Activated naive CD8-positive, alpha-beta T cell treated with anti-CD3 and anti-CD28 coated beads, Interleukin-2, amount 10 ng/mL, durations not matched to agents 7 days and 5 days (primary cell): ENCODE measurements around the gene RAB6B. TPM values are rescaled to one million over a fixed set of nuclear protein-coding genes. Genes with fewer than 3 reads are reported as not detected.

Experiments used
- ATAC-seq: fragments of 150-1000 bp; cut with Tn5 transposase; one replicate; pipeline ENCODE4 v1.10.0; 2021; ENCODE audit warnings: low read depth, moderate library complexity
- POLR2A ChIA-PET: fragments of 350-600 bp; sonication (Branson Sonifier 250); formaldehyde crosslinking; loops from one replicate; lab custom pipeline; 2021; ENCODE audit warnings: antibody characterized with exemption; lab: Charles Lee
- DNase-seq: peaks from one replicate; pipeline ENCODE4 v3.0.0; 2021
- H3K27ac Mint-ChIP-seq: one replicate; pipeline ENCODE4 v1.8.0; 2022; ENCODE audit warnings: mild to moderate bottlenecking, mixed read lengths
- H3K27me3 Mint-ChIP-seq: one replicate; pipeline ENCODE4 v1.8.0; 2022; ENCODE audit warnings: mild to moderate bottlenecking, moderate library complexity, mixed read lengths
- H3K36me3 Mint-ChIP-seq: one replicate; pipeline ENCODE4 v1.8.0; 2021; ENCODE audit warnings: mild to moderate bottlenecking, mixed read lengths
- H3K4me1 Mint-ChIP-seq: one replicate; pipeline ENCODE4 v1.8.0; 2021; ENCODE audit warnings: mixed read lengths
- H3K4me3 Mint-ChIP-seq: one replicate; pipeline ENCODE4 v1.8.0; 2022; ENCODE audit warnings: mild to moderate bottlenecking, moderate library complexity, mixed read lengths
- H3K9me3 Mint-ChIP-seq: one replicate; pipeline ENCODE4 v1.8.0; 2021; ENCODE audit warnings: mixed read lengths
- total RNA-seq, 2 experiments: library from RNA; stranded (reverse); gene quantifications; one replicate each; pipeline ENCODE4 v1.2.3, GENCODE V29; 2021

The RAB6B gene
- total RNA-seq, result under 1 TPM; 0.39 to 0.40 TPM

GRCh38 chr3:133895208-133896001, at the start of gene RAB6B:
TSS of gene RAB6B (minus strand) at chr3:133895882. CDS start at chr3:133895466, 416 bp downstream.
- H3K27me3 Mint-ChIP-seq, result peaks cover 77% of the 10 kb centered on the region
- no peak within 1 kb of the TSS for H3K27ac Mint-ChIP-seq
- no peaks in the 10 kb centered on the region for H3K36me3 Mint-ChIP-seq
- POLR2A ChIA-PET, result no interaction called here
- ATAC-seq (peak; percentile 84), DNase-seq (peak; percentile 53)
- H3K9me3 Mint-ChIP-seq, result no peaks in the 10 kb centered on the region
- peak within 1 kb of the TSS; percentile 71 for H3K4me3 Mint-ChIP-seq
- H3K4me1 Mint-ChIP-seq, result peaks cover 2% of the 10 kb centered on the region

GRCh38 chr3:133944641-133945380, 49.1 kb upstream of the RAB6B start:
- no peaks in the 10 kb centered on the region for H3K9me3 Mint-ChIP-seq
- peaks cover 16% of the 10 kb centered on the region for H3K4me1 Mint-ChIP-seq
- peaks cover 7% of the 10 kb centered on the region for H3K27me3 Mint-ChIP-seq
- H3K4me3 Mint-ChIP-seq, result no peak overlapping the region
- H3K27ac Mint-ChIP-seq, result no peak overlapping the region
- H3K36me3 Mint-ChIP-seq, result no peaks in the 10 kb centered on the region
- POLR2A ChIA-PET, result no interaction called here
- ATAC-seq (no peak), DNase-seq (no peak)

DNA sequence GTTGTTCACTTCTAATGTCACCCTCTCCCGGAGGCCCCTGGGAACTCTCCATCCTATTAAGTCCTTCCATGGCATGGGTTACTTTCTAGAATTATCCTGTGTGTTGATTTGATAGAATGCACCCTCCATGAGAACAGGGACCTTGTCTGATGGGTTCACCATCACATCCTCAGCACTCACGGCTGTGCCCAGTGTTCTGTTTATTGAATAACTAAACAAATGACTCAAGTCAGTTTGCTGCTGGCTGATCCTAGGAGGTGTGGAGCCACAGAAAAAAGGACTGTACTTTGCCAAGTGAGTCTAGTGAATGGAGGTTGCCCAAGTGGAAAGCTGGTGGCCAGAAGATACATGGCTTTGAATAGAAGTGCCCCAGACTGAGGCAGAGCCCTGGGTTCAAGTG, 48.5 kb upstream of the RAB6B start:
- Mint-ChIP-seq H3K4me1 (peaks cover 16% of the 10 kb centered on the region), H3K27ac (no peak overlapping the region), H3K9me3 (no peaks in the 10 kb centered on the region), H3K36me3 (no peaks in the 10 kb centered on the region), H3K4me3 (no peak overlapping the region), H3K27me3 (peaks cover 8% of the 10 kb centered on the region)
- POLR2A ChIA-PET, result no interaction called here
- ATAC-seq, result no peak
- no peak for DNase-seq

DNA sequence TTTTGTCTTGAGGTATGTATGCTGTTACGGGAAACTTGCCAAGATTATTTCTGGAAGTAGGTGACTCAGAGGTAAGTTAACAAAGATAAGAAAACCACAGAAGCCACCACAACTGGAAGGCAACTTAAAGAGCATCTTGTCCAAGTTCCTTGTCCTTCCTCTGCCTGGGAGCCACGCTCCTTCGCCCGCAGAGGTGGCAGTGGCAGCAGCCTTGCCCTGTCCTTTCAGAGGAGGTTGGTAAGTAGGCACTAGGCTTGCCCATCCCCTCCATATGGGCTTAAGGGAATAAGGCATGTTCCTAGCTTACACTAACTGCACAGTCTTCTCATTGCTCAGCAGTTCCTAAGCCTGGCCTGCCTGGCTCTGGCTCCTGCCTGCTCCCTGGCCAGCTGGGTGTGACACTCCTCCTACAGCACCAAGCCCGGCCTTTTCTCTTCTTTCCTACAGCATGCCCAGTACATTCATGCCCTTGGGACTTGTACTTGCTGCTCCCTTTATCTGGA, 48.0 kb upstream of the RAB6B start:
- no peak for ATAC-seq
- no peaks in the 10 kb centered on the region for H3K36me3 Mint-ChIP-seq
- no peak overlapping the region for H3K27ac Mint-ChIP-seq
- no peaks in the 10 kb centered on the region for H3K9me3 Mint-ChIP-seq
- no peak overlapping the region for H3K4me3 Mint-ChIP-seq
- POLR2A ChIA-PET, result no interaction called here
- H3K4me1 Mint-ChIP-seq, result peaks cover 16% of the 10 kb centered on the region
- no peak for DNase-seq
- H3K27me3 Mint-ChIP-seq, result peaks cover 12% of the 10 kb centered on the region

DNA sequence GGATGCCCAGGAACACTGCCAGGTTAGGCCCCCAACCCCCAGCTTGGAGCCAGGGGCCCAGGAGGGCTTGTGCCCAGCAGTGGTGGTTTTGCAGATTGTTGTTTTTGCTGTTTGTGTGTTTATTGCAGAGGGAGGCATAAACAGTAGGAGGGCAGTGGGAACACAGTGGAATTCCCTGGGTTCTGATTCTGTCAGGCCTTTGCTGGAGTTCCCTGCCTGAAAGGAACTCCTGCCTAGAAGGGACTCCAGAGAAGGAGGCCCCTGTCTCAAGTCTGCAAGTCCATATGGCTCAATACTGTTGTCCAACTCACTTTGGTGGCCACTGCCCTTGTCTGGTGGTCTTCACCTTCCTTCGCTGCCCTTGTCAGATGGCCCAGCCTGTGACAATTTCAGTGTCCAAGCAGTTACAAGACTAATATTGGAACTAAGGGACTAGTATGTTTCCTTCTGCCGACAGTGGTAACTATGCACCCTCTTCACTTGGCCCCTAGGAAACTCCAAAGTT, 47.4 kb upstream of the RAB6B start:
- Mint-ChIP-seq H3K9me3 (no peaks in the 10 kb centered on the region), H3K27me3 (peaks cover 12% of the 10 kb centered on the region), H3K4me3 (no peak overlapping the region), H3K36me3 (no peaks in the 10 kb centered on the region), H3K4me1 (peaks cover 16% of the 10 kb centered on the region), H3K27ac (no peak overlapping the region)
- DNase-seq, result no peak
- no peak for ATAC-seq
- POLR2A ChIA-PET, result no interaction called here

DNA sequence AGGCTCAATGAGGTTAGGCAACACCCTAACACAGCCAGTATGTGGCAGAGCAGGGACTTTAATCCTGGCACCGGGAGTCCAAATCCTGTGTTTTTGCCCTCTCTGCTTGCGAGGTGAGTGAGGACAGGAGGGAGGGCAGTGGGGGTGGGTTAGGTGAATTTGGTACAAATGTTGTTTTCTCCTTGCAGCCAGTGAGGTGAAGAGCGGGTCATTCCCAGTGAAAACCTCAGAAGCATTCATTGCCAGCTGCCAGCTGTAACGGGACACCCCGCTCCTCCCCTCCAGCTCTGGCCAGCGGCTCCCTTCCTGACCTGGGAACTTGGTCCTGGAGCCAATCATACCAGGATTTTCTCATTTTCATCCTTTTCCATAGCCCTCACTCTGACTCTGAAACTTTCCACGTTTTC, 45.7 kb upstream of the RAB6B start:
- Mint-ChIP-seq H3K4me1 (peaks cover 16% of the 10 kb centered on the region), H3K4me3 (no peak overlapping the region), H3K27ac (no peak overlapping the region), H3K9me3 (no peaks in the 10 kb centered on the region), H3K27me3 (peaks cover 12% of the 10 kb centered on the region), H3K36me3 (no peaks in the 10 kb centered on the region)
- DNase-seq (no peak), ATAC-seq (no peak)
- POLR2A ChIA-PET, result no interaction called here

GRCh38 chr3:133940536-133940935, 44.9 kb upstream of the RAB6B start:
- H3K4me3 Mint-ChIP-seq, result no peak overlapping the region
- no peak overlapping the region for H3K27ac Mint-ChIP-seq
- no peak for ATAC-seq
- peaks cover 14% of the 10 kb centered on the region for H3K4me1 Mint-ChIP-seq
- no peaks in the 10 kb centered on the region for H3K9me3 Mint-ChIP-seq
- H3K27me3 Mint-ChIP-seq, result peaks cover 12% of the 10 kb centered on the region
- DNase-seq, result no peak
- no peaks in the 10 kb centered on the region for H3K36me3 Mint-ChIP-seq
- POLR2A ChIA-PET, result no interaction called here

GRCh38 chr3:133939463-133939835, 43.8 kb upstream of the RAB6B start:
- ATAC-seq (no peak), DNase-seq (no peak)
- Mint-ChIP-seq H3K4me1 (peaks cover 14% of the 10 kb centered on the region), H3K36me3 (no peaks in the 10 kb centered on the region), H3K27ac (no peak overlapping the region), H3K27me3 (peaks cover 8% of the 10 kb centered on the region), H3K4me3 (no peak overlapping the region), H3K9me3 (no peaks in the 10 kb centered on the region)
- POLR2A ChIA-PET, result no interaction called here

GRCh38 chr3:133938770-133939462, 43.2 kb upstream of the RAB6B start:
- no peak overlapping the region for H3K4me3 Mint-ChIP-seq
- H3K27me3 Mint-ChIP-seq, result peaks cover 5% of the 10 kb centered on the region
- POLR2A ChIA-PET, result no interaction called here
- H3K4me1 Mint-ChIP-seq, result peaks cover 14% of the 10 kb centered on the region
- ATAC-seq (no peak), DNase-seq (no peak)
- H3K36me3 Mint-ChIP-seq, result no peaks in the 10 kb centered on the region
- no peaks in the 10 kb centered on the region for H3K9me3 Mint-ChIP-seq
- no peak overlapping the region for H3K27ac Mint-ChIP-seq

DNA sequence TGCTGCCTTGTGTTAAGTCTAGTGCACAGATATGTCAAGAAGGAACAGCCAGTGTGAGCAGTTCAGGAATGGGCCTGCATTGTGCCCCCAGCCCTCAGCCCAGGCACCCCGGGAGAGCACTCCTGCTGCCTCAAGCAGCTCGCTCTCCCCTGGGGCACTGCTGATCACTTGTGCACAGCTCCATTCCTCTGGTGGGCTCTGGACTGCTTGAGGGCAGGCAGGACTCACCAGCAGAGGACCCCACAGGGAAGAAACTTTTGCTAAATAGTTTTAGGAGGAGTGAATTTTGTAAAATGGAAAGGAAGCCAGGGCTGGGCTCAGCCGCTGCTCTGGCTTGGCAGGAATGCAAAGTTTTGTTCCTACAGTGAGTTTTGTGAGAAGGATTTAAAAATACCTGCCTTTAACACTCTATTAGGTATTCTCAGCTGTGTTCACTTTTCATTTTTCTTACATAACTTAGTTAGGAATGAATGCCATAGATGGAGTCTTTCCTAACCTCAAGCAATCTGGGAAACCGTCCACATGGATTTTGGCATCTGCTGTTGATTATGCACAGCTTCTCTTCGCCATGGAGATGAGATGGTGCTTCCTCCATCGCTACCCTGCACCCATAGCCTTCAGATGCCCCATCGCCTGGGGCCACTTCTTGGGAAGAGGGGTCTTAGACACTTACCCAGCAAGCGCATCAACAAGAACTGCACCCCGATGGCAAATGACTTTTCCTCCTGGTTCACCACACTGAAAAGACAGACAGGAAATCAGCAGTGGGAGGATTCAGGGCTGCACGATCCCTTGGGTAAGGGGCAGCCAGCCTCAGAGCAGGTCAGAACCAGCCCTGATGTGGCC, 42.3 kb upstream of the RAB6B start:
- DNase-seq, result no peak
- no peaks in the 10 kb centered on the region for H3K36me3 Mint-ChIP-seq
- POLR2A ChIA-PET, result no interaction called here
- no peak overlapping the region for H3K4me3 Mint-ChIP-seq
- H3K4me1 Mint-ChIP-seq, result peaks cover 8% of the 10 kb centered on the region
- H3K27ac Mint-ChIP-seq, result no peak overlapping the region
- peaks cover 4% of the 10 kb centered on the region for H3K27me3 Mint-ChIP-seq
- H3K9me3 Mint-ChIP-seq, result no peaks in the 10 kb centered on the region
- no peak for ATAC-seq

- ATAC-seq, result no peak
- DNase-seq, result no peak
- H3K27me3 Mint-ChIP-seq, result peaks cover 4% of the 10 kb centered on the region
- no peaks in the 10 kb centered on the region for H3K36me3 Mint-ChIP-seq
- H3K4me3 Mint-ChIP-seq, result no peak overlapping the region
- H3K4me1 Mint-ChIP-seq, result peaks cover 1% of the 10 kb centered on the region
- POLR2A ChIA-PET, result interaction anchor here (0.5 kb wide), 1 partner anchor 118 kb away, joined by 5 read pairs; no protein-coding TSS in a partner anchor
- H3K27ac Mint-ChIP-seq, result no peak overlapping the region
- no peaks in the 10 kb centered on the region for H3K9me3 Mint-ChIP-seq
These were observed 41.5 kb upstream of the RAB6B start for GRCh38 chr3:133937061-133937686.
